Superior temporal gyrus (tissue), 1 donor: ENCODE measurements around the gene TSFM.
A peak's percentile ranks its signal among the peaks of the same experiment; 100 is the strongest.

Experiments used
- DNase-seq: peaks from one replicate; pipeline ENCODE4 v3.0.0-alpha.2; 2016; ENCODE audit errors: extremely low spot score

The TSFM gene

DNA sequence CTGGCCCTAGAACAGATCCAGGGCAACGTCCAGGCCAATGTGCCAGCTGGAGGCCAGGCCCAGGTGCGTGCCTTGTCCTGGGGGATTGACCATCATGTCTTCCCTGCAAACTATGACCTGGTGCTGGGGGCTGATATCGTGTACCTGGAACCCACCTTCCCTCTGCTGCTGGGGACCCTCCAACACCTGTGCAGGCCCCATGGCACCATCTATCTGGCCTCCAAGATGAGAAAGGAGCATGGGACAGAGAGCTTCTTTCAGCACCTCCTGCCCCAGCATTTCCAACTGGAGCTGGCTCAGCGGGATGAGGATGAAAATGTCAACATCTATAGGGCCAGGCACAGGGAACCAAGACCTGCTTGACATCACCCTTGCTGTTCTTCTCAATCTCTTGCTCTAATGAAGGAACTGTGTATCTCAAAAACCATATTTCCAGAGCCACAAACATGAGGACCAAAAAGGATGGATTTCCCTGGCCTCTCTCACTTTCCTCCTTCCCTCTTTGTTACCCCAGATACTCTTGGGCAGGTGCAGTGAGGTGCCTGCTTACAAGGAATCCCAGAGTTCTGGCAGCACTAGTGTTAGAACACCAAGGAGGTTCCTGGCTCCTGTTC lies 2.2 kb upstream of the TSFM start:
- DNase-seq: no peak

DNA sequence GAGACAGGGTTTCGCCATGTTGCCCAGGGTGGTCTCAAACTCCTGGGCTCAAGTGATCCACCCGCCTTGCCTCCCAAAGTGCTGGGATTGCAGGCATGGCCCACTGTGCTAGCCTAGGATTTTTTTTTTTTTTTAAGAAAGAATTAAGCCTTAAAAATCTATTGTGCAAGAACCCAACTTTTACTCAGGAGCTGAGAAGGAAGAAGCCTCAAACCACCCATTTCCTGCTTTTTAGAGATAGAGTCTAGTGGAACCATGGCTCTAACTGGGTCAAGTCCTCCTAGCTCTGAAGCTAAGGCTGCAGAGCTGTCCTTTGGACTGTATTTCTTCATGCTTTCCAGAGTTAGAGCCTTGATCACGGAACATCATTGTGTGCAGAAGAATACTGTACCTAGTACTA lies 1.3 kb upstream of the TSFM start:
- no peak for DNase-seq

DNA sequence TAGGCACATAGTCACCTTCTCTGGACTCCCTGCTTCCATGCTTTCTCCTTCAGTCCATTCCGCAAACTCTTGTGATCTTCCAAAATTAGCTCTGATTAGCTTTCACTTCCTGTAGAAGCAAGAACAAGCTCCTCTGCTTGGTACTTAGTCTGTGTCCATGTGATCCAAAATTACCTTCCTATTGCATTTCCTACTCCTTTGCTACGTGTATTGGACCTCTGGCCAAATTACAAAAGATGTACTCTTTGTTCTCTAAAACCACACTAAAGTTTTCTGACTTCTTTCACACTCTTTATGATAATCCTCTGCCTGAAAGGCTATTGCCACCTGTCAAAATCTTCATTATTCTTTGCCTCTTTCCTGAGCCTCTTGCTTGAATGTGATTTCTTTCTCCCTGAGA lies 786 bp upstream of the TSFM start:
- no peak for DNase-seq

DNA sequence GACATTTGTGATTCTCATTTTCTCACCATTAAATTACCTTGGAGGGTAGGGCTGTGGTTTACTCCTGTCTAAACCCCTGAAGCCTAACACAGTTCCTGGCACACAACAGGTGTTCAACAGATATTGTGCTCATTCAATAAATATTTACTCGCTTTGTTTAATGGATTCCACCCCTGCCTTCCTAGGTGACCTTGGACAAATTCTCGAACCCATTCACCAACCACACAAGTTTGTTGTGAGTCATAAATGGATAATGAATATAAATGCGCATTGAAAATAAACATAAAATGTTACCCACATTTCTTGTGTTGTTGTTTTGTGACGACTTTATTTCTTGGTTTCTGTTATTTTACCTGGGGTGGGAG lies 362 bp upstream of the TSFM start:
- no peak for DNase-seq

DNA sequence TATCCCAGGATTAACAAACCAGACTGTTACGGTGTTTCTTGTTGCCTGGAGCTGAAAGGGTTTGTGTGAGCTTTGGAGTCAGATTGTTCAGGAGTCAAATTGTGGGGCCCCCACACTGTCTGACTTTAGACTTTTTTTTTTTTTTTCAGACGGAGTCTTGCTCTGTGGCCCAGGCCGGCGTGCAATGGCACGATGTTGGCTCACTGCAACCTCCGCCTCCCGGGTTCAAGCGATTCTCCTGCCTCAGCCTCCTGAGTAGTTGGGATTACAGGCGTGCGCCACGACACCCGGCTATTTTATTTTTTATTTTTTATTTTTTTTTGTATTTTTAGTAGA lies 847 bp downstream of the TSFM start:
- DNase-seq: no peak

DNA sequence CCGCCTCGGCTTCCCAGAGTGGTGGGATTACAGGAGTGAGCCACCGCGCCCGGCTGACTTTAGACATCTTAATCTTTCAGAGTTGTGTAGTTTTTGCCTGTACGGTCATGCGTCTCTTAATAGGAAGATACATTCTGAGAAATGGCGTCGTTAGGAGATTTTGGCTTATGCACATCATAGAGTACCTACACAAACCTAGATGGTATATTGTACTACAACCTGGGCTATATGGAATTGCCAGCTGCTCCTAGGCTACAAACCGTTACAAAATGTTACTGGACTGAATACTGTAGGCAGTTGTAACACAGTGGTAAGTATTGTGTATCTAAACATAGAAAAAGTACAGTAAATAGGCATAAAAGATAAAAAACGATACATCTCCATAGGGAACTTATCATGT lies 1.3 kb downstream of the TSFM start:
- no peak for DNase-seq

DNA sequence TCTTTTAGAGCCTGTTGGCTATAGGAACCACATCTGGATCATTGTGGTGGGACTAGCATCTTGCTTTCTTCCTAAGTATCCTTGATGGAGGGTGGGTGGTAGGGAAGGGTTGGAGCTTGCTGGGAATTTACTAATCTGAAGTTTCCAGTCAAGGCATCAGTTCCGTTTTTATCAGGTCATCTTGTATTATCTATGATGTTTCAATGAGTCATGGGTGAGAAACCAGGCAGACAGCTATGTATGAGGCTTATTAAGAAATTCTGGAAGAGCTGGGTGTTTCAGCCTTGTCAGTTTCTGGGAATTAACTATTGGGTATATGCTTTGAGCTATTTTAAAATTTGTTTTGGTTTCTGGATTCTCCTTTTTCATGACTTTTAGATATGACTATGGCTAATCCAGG lies 11.3 kb downstream of the TSFM start:
- DNase-seq: no peak

DNA sequence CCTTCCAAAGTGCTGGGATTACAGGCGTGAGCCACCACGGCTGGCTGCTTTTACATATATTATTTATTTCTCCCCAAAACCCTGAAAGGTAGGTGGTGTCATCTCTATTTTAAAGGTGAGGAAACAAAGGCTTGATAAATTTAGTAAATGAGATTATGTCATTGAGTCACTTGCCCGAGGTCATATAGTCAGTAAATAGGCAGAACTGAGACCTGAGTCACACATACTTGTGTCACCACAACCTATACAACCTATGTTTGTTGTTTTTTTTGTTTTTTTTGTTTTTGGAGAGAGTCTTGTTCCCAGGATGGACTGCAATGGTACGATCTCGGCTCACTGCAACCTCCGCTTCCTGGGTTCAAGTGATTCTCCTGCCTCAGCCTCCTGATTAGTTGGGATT lies 12.8 kb downstream of the TSFM start:
- no peak for DNase-seq

DNA sequence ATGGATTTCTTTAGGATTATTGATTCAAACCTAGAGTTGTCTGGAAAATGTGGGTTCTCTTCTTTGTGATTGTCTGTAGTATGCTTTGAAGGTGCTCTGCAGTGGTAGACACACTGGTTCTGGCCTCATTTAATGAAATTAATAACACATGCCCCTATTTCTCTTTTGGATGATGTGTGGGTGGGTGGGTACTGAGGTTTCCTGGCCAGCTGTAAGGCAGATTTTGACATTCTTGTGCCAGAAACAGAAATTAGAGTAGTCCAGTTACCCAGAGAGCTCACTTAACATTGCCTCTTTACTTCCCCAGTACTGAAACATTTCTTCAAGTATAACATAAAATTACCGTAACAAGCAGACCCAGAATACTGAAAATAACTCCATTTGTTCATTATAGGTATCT lies 14.4 kb downstream of the TSFM start:
- no peak for DNase-seq

DNA sequence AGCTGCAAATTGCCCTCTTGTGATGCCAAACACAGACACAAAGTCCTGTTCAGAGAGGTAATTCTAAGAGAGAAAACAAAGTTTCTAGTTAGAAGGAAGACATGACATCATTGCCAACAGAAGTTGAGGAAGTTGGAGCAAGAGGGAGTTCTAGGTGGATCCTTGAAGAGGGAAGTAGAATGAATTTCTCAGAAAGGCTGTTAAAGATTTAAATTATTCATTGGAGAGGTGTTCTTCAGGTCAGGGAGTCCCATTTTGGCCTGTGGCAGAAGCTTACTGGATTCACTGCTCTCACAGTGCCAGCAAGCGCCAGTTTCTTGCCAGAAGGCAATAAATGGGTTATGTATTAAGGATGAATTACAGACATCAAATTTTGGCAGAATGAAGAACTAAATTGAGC lies 15.3 kb downstream of the TSFM start:
- no peak for DNase-seq

DNA sequence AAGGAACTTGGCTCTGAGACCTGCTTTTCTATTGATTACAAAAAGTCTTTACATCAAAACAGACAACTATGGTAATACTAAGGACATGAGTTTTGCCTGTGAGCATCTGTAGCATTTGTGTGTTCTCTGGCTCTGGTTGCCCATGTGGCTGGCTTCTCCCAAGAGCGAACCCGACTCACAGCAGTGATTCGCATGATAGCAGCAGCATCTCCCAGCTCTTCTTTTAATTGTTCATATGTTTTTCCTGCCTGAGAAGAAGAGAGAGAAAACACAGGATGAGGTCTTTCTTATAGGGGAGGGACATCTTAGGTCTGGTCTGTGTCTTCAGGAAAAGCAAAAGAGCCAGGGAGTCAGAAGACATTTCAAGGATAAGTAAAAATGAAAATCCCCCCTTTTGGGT lies 18.4 kb downstream of the TSFM start:
- no peak for DNase-seq

DNA sequence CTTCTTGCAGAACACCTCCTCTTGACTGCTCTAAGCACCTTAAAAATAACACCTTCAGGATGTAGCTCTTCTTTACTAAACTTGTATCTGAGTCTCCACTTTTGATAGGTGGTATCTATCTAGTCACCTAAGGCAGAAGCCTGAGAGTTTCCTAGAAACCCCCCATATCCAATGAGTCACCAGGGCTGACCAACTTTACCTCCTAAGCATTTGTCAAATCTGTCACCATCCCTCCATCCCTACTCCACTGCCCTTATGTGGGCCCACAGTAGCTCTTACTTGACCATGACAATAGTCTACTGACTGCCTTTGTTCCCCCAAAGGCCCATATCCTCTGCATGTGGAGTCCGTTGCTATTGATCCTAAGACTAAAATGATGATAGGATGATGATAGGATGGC lies 20.0 kb downstream of the TSFM start:
- DNase-seq: no peak

DNA sequence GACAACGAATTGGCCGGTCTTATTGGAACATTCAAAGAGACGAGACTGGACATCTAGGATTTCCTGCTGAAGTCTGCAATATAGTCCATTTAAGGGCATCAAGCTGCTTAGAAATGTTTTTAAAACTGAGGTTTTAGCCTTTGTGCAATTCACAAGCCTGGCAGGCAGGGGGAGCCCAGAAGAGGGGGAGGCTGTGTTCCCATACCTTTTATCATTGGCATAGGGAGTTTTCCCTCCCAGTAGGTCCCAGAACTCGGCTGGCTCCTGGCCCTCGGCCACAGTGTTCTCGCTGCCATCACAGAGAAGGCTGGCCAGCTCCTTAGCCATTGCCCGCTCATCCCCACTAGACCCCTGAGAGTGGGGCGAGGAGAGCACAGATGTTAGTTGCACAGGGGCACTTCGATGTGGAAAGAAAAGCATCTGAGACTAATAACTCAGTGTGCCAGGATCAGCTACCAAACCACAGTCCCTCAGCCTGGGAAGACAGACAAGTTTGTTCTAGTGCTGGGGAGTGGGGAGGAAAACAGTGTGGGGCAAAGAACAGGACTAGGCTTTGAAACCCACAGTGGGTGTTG lies 20.8 kb downstream of the TSFM start:
- peak; percentile 64 for DNase-seq

DNA sequence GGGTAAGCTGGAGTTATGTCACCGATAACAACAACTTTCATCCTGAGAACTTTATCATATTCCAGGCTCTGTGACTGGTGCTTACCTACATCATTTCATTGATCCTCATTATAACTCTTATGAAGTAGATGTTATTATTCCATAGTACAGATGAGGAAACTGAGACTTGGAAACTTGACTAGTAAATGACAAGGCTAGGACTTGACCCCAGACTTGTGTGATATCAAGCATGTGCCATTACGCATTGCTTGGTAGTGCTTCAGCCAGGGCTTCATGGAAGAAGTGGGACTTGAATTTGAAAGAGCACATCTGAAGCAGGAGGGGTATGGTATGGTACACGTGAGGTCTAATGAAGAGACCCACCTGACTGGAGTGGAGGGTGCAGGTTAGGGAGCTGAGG lies 24.1 kb downstream of the TSFM start:
- DNase-seq: no peak

DNA sequence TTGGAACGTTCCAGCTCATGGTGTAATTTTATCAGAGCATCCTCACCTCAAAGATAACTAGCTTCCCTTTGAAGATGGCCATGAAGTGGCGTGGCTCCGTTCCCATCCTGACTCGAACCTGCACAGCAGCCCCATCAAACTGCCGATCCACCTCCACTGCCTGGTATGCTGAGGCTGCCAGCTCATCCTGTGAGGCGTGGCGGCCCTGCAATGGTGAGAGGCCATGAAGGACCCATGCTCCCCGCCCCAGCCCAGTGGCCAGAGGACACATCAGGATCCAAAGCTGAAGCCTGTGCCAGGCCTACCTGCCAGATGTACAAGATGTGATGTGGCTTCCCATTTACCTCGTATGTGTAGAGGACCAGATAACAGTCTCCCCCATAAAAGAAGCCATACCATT lies 24.7 kb downstream of the TSFM start:
- DNase-seq: no peak

DNA sequence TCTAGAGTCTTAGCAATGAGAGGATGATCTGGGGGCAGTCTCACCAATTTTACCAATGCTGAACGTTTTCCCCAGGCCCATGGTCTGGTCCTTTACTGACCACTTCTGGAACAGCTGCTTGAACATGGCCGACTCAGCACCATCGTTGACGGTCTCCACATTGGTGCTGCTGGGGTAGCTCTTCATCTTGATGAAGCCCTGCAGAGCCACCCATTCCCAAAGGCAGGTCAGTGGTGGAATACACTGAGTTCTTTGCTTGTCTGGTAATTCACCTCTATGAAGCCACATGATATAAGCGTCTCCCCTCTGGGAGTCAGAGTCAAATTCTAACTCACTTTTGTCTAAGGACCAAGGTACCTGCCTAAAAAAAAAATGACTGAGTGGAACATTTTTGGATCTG lies 25.8 kb downstream of the TSFM start:
- DNase-seq: no peak

DNA sequence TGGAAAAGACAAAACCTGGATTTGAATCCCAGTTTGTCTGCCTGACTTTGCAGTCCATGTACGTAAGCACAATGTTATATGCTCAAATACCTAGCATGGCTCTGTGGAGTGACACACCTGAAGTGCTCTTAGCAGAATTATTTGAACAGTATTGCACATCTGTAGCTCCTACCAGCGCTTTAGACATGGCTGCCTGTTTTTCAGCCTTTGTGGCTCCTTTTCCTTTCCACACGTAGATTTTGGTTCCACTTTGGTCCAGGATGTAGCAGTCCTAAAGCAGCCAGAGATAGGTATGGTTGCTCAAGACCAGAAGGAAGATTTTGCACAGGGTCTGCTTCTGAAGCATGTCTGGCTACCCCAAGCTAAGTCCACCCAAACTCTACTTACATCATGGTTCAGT lies 26.8 kb downstream of the TSFM start:
- DNase-seq: no peak

DNA sequence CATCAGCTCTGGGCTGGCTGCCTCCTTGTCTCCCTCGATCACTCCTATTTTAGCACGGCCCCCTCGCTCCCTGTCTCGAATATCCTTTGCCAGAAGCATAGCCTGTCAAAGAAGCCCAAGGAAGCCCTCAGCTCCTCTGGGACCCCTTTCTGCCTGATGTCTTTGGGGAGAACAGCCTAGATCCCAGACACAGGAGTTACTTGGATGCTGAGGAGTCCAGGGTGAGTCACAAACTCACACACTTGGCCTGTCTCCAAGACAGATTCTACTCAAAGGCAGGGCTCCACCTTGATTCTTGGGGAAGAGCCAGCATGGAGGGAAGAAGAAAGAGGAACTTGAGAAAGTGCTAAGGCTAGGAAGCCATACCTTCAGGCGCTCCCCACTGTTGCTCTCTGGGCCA lies 27.9 kb downstream of the TSFM start:
- DNase-seq: no peak

DNA sequence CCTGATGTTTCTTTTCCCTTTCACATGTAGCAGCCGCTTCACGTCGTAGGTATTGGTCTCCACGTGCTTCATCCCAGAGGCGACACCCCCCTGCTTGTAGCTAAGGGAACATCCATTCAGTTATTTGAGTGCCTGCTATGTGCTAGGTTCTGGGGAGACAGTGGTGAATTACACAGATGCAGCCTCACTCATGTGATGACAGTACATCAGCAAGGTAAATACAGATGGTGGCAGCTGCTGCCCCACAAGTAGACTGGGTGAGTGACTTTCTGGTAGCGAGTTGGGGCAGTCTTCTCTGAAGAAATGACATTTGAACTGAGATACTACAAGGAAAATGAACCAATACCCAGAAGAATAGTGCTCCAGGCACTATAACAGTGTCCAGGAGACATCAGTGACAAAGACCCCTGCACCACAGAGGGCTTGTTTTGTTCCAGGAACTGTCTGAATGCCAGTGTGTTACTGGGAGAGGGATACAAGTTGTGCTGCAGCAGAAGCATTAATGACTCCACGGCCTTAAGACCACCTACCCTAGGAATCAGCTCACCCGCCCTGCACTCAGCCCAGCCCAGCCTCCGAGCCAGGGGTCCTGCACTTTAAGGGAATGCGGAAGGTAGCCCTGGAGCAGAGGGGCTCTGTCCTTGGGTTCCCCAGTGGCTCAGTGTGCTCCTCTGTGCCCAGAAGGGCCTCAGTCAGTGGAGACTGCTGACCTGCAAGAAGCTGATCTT lies 28.6 kb downstream of the TSFM start:
- no peak for DNase-seq

DNA sequence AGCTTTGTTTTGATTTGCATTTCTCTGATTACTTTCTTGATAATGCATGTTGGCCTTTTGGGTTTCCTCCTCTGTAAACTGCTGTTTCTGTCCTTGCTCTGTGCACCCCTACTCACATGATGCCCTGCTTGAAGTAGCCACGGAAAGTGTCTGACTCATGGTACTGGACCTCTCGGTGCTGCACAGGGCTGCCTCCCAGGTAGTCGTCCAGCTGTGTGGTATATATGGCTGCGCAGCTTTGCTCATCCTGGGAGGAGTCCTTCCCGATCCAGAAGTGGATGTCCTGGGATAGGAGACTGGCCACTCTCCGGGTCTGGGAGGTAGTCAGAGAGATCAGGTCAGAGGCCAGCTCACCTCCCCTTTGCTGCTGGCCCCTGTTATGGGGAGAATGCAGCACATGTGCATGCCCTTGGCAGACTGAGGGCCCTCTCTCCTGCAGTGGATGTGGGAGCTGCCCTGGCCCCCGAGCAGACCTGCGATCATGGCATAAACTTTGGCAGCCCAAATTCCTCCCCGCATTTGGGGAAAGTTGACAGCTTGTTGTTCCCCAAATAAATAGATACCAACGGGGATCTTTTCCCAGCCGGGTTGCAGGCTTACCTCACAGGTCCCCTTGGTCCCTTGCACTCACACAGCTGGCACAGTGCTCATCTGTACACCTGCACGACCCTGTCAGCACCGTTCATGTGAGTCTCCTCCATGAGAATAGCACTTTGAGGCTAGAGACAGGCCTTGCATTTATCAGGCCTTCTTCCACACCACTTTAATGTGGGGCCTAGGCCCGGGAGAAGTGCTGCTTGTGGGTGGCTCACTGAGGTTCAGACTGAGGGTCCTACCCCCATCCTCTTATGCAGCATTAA lies 30.8 kb downstream of the TSFM start:
- DNase-seq: no peak

DNA sequence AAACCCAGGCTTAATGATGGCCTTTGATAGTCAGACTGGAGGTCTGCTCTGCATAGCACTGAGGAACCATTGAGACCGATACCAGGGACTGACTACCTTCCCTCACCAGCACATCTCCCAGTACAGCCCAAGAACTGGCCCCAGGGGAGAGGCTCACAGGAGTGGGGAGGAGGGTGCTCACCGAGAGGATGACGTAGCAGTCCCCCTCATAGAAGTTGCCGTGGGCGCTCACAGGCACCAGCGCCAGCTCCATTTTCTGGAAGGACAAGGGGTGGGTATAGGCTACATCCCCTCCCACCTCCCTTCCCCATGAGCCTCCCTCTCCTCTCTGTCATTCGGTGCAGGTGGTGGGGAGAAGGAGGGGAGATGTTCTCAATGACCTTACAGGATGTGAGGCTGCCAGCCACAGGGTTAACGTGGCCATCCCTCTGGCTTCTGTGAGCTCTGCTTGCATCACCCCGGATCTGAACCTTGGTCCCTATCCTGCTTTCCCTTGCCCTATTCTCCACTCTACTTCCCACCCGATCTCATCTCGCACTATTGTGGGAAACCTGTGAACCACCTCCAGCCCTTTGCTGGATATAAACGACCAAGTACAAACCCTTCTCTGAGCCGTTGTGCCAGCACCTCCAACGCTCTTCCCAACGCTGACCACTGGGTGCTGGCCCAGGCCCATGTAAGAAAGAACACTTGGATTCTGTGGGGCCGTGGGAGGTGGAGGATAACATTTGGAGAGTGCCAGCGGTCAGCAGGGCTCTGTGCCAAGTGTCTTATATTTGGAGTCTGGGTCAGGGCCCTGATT lies 31.6 kb downstream of the TSFM start:
- DNase-seq: no peak
